ENCODE data around the gene GNB1.

The GNB1 gene

GRCh38 chr1:1796466-1796865 lies 94.4 kb downstream of the GNB1 start:
- Histone ChIP-seq H3K23ac (ENCODE audit: low read depth, low read length, poor library complexity) (peak overlapping the region; percentile 30), H4K91ac (ENCODE audit: low read depth, low read length, poor library complexity) (no peak overlapping the region), H3K4me1 (ENCODE audit: control insufficient read depth in 2 of 2, insufficient read depth in 1 of 2, low read depth in 1 of 2, low read length in 2 of 2) (no peaks in the 10 kb centered on the region), H3K18ac (ENCODE audit: low read length) (no peak overlapping the region), H3K9me3 (replicated peaks in 1 of 2; ENCODE audit: control insufficient read depth in 2 of 2, insufficient read depth in 1 of 2, low read depth in 1 of 2, low read length in 2 of 2) (peaks cover 0 to 3% of the 10 kb centered on the region in 2 donors), H3K4me3 (ENCODE audit: low read length in 2 of 2) (no peak overlapping the region), H2AFZ (ENCODE audit: low read length) (no peak overlapping the region), H4K8ac (ENCODE audit: low read depth, low read length) (no peak overlapping the region), H2BK5ac (ENCODE audit: low read length) (no peak overlapping the region), H3K79me1 (ENCODE audit: low read depth, low read length) (peaks cover 16% of the 10 kb centered on the region), H3K36me3 (replicated peaks in 1 of 2; ENCODE audit: control insufficient read depth in 2 of 2, insufficient read depth in 2 of 2, low read length in 2 of 2) (peaks cover 53 to 97% of the 10 kb centered on the region in 2 donors), H3K27me3 (ENCODE audit: control insufficient read depth in 3 of 3, insufficient read depth in 3 of 3, low read depth in 1 of 3, low read length in 3 of 3) (no peaks in the 10 kb centered on the region), H3K9ac (ENCODE audit: low read depth, low read length, poor library complexity) (no peak overlapping the region), H3K14ac (ENCODE audit: low read length) (no peak overlapping the region), H2BK120ac (ENCODE audit: low read depth, low read length) (no peak overlapping the region), H3K4me2 (ENCODE audit: insufficient read depth, low read length, poor library complexity, severe bottlenecking) (no peak overlapping the region), H2AK5ac (ENCODE audit: low read depth, low read length) (no peak overlapping the region), H2BK15ac (ENCODE audit: low read length) (no peak overlapping the region), H3K4ac (ENCODE audit: low read length) (no peak overlapping the region), H2BK12ac (ENCODE audit: low read length) (no peak overlapping the region), H3K27ac (replicated peaks; ENCODE audit: low read length) (no peak overlapping the region)
- WGBS, 2 donors (ENCODE audit: extremely low coverage in 2 of 2, insufficient read length in 2 of 2, insufficient replicate concordance in 1 of 2): no CpG with 5 or more reads among the region's 5 CpGs
- no peak for DNase-seq (ENCODE audit: low spot score)

- H3K4me3 ChIP-seq (ENCODE audit: low read length in 2 of 2): no peak overlapping the region
- H3K27me3 ChIP-seq (ENCODE audit: control insufficient read depth in 3 of 3, insufficient read depth in 3 of 3, low read depth in 1 of 3, low read length in 3 of 3): no peaks in the 10 kb centered on the region
- peaks cover 14% of the 10 kb centered on the region for H3K79me1 ChIP-seq (ENCODE audit: low read depth, low read length)
- no peak overlapping the region for H2AK5ac ChIP-seq (ENCODE audit: low read depth, low read length)
- no peak overlapping the region for H2BK120ac ChIP-seq (ENCODE audit: low read depth, low read length)
- WGBS, 2 donors (ENCODE audit: extremely low coverage in 2 of 2, insufficient read length in 2 of 2, insufficient replicate concordance in 1 of 2): no CpG with 5 or more reads among the region's 10 CpGs
- no peak overlapping the region for H3K23ac ChIP-seq (ENCODE audit: low read depth, low read length, poor library complexity)
- no peak overlapping the region for H2AFZ ChIP-seq (ENCODE audit: low read length)
- no peak overlapping the region for H3K14ac ChIP-seq (ENCODE audit: low read length)
- no peak overlapping the region for H4K91ac ChIP-seq (ENCODE audit: low read depth, low read length, poor library complexity)
- peaks cover 58 to 95% of the 10 kb centered on the region in 2 donors for H3K36me3 ChIP-seq (replicated peaks in 1 of 2; ENCODE audit: control insufficient read depth in 2 of 2, insufficient read depth in 2 of 2, low read length in 2 of 2)
- no peak overlapping the region for H3K18ac ChIP-seq (ENCODE audit: low read length)
- H3K9ac ChIP-seq (ENCODE audit: low read depth, low read length, poor library complexity): no peak overlapping the region
- H3K4ac ChIP-seq (ENCODE audit: low read length): no peak overlapping the region
- peaks cover 0 to 4% of the 10 kb centered on the region in 2 donors for H3K9me3 ChIP-seq (replicated peaks in 1 of 2; ENCODE audit: control insufficient read depth in 2 of 2, insufficient read depth in 1 of 2, low read depth in 1 of 2, low read length in 2 of 2)
- no peak overlapping the region for H3K27ac ChIP-seq (replicated peaks; ENCODE audit: low read length)
- DNase-seq (ENCODE audit: low spot score): no peak
- H4K8ac ChIP-seq (ENCODE audit: low read depth, low read length): no peak overlapping the region
- no peak overlapping the region for H3K4me2 ChIP-seq (ENCODE audit: insufficient read depth, low read length, poor library complexity, severe bottlenecking)
- no peak overlapping the region for H2BK15ac ChIP-seq (ENCODE audit: low read length)
- no peak overlapping the region for H2BK12ac ChIP-seq (ENCODE audit: low read length)
- H2BK5ac ChIP-seq (ENCODE audit: low read length): no peak overlapping the region
- H3K4me1 ChIP-seq (ENCODE audit: control insufficient read depth in 2 of 2, insufficient read depth in 1 of 2, low read depth in 1 of 2, low read length in 2 of 2): no peaks in the 10 kb centered on the region
These were observed 95.9 kb downstream of the GNB1 start for GRCh38 chr1:1794999-1795398.

- no peak overlapping the region for H4K91ac ChIP-seq (ENCODE audit: low read depth, low read length, poor library complexity)
- H3K23ac ChIP-seq (ENCODE audit: low read depth, low read length, poor library complexity): no peak overlapping the region
- no peak overlapping the region for H2AFZ ChIP-seq (ENCODE audit: low read length)
- H2BK5ac ChIP-seq (ENCODE audit: low read length): no peak overlapping the region
- H3K18ac ChIP-seq (ENCODE audit: low read length): no peak overlapping the region
- peaks cover 0 to 4% of the 10 kb centered on the region in 2 donors for H3K9me3 ChIP-seq (replicated peaks in 1 of 2; ENCODE audit: control insufficient read depth in 2 of 2, insufficient read depth in 1 of 2, low read depth in 1 of 2, low read length in 2 of 2)
- no peak overlapping the region for H3K4ac ChIP-seq (ENCODE audit: low read length)
- H2BK120ac ChIP-seq (ENCODE audit: low read depth, low read length): no peak overlapping the region
- no peak for DNase-seq (ENCODE audit: low spot score)
- H4K8ac ChIP-seq (ENCODE audit: low read depth, low read length): no peak overlapping the region
- H3K4me3 ChIP-seq (ENCODE audit: low read length in 2 of 2): no peak overlapping the region
- H3K9ac ChIP-seq (ENCODE audit: low read depth, low read length, poor library complexity): peak overlapping the region; percentile 54
- no peak overlapping the region for H3K14ac ChIP-seq (ENCODE audit: low read length)
- H3K79me1 ChIP-seq (ENCODE audit: low read depth, low read length): peaks cover 14% of the 10 kb centered on the region
- no peaks in the 10 kb centered on the region for H3K27me3 ChIP-seq (ENCODE audit: control insufficient read depth in 3 of 3, insufficient read depth in 3 of 3, low read depth in 1 of 3, low read length in 3 of 3)
- no peak overlapping the region for H3K4me2 ChIP-seq (ENCODE audit: insufficient read depth, low read length, poor library complexity, severe bottlenecking)
- no peaks in the 10 kb centered on the region for H3K4me1 ChIP-seq (ENCODE audit: control insufficient read depth in 2 of 2, insufficient read depth in 1 of 2, low read depth in 1 of 2, low read length in 2 of 2)
- H2AK5ac ChIP-seq (ENCODE audit: low read depth, low read length): no peak overlapping the region
- peaks cover 60 to 98% of the 10 kb centered on the region in 2 donors for H3K36me3 ChIP-seq (replicated peaks in 1 of 2; ENCODE audit: control insufficient read depth in 2 of 2, insufficient read depth in 2 of 2, low read length in 2 of 2)
- H2BK12ac ChIP-seq (ENCODE audit: low read length): no peak overlapping the region
- H2BK15ac ChIP-seq (ENCODE audit: low read length): no peak overlapping the region
- no peak overlapping the region for H3K27ac ChIP-seq (replicated peaks; ENCODE audit: low read length)
- no CpG with 5 or more reads among the region's 17 CpGs for WGBS, 2 donors (ENCODE audit: extremely low coverage in 2 of 2, insufficient read length in 2 of 2, insufficient replicate concordance in 1 of 2)
These were observed 97.2 kb downstream of the GNB1 start for GRCh38 chr1:1793481-1794244.

- Histone ChIP-seq H3K14ac (ENCODE audit: low read length) (no peak overlapping the region), H3K4me2 (ENCODE audit: insufficient read depth, low read length, poor library complexity, severe bottlenecking) (no peak overlapping the region), H2BK15ac (ENCODE audit: low read length) (no peak overlapping the region), H3K9ac (ENCODE audit: low read depth, low read length, poor library complexity) (no peak overlapping the region), H2BK12ac (ENCODE audit: low read length) (no peak overlapping the region), H2AFZ (ENCODE audit: low read length) (no peak overlapping the region), H3K18ac (ENCODE audit: low read length) (no peak overlapping the region), H3K4me3 (ENCODE audit: low read length in 2 of 2) (no peak overlapping the region), H3K79me1 (ENCODE audit: low read depth, low read length) (peaks cover 1% of the 10 kb centered on the region), H3K4ac (ENCODE audit: low read length) (no peak overlapping the region), H3K4me1 (ENCODE audit: control insufficient read depth in 2 of 2, insufficient read depth in 1 of 2, low read depth in 1 of 2, low read length in 2 of 2) (no peaks in the 10 kb centered on the region), H3K27ac (replicated peaks; ENCODE audit: low read length) (no peak overlapping the region), H3K36me3 (replicated peaks in 1 of 2; ENCODE audit: control insufficient read depth in 2 of 2, insufficient read depth in 2 of 2, low read length in 2 of 2) (peaks cover 66 to 92% of the 10 kb centered on the region in 2 donors), H4K8ac (ENCODE audit: low read depth, low read length) (no peak overlapping the region), H2BK120ac (ENCODE audit: low read depth, low read length) (no peak overlapping the region), H3K23ac (ENCODE audit: low read depth, low read length, poor library complexity) (no peak overlapping the region), H2AK5ac (ENCODE audit: low read depth, low read length) (no peak overlapping the region), H2BK5ac (ENCODE audit: low read length) (no peak overlapping the region), H3K27me3 (ENCODE audit: control insufficient read depth in 3 of 3, insufficient read depth in 3 of 3, low read depth in 1 of 3, low read length in 3 of 3) (no peaks in the 10 kb centered on the region), H3K9me3 (replicated peaks in 1 of 2; ENCODE audit: control insufficient read depth in 2 of 2, insufficient read depth in 1 of 2, low read depth in 1 of 2, low read length in 2 of 2) (peaks cover 0 to 2% of the 10 kb centered on the region in 2 donors), H4K91ac (ENCODE audit: low read depth, low read length, poor library complexity) (no peak overlapping the region)
- no peak for DNase-seq (ENCODE audit: low spot score)
- WGBS, 2 donors (ENCODE audit: extremely low coverage in 2 of 2, insufficient read length in 2 of 2, insufficient replicate concordance in 1 of 2): no CpG with 5 or more reads among the region's 25 CpGs
These were observed 102.0 kb downstream of the GNB1 start for GRCh38 chr1:1788646-1789431.
